Right ventricle myocardium superior (tissue), 1 donor: ENCODE data around the gene YLPM1. TPM values are rescaled to one million over a fixed set of nuclear protein-coding genes. Genes with fewer than 3 reads are reported as not detected.
"Not testable (repeated sequence)": the region's sequence is repeated elsewhere in the genome, so short reads cannot be mapped to it uniquely, and the experiment has no call there.

Experiments
- ATAC-seq: fragments of 200-7000 bp; cut with Tn5 transposase; one replicate; pipeline ENCODE4 v1.9.1; 2020; ENCODE audit warnings: mild to moderate bottlenecking; ENCODE audit not compliant: poor library complexity
- DNase-seq: peaks from one replicate; pipeline ENCODE4 v3.0.0-alpha.2; 2020
- intact Hi-C: fragments of 100-400 bp; cut with DNase I; formaldehyde crosslinking; loops from one replicate; pipeline ENCODE4 v1.11.2; 2022
- long read RNA-seq: library from polyadenylated mRNA; unstranded; transcript quantifications from one replicate; pipeline ENCODE4 v2.0.0, GENCODE V29; 2021
- total RNA-seq: library from RNA; stranded (reverse); fragmentation: NEBNext Ultra II Directional; extraction: Animal tissue kit (Norgen Biotek cat#: 25700); gene quantifications from one replicate; pipeline ENCODE4 v1.2.1, GENCODE V29; 2021
- donor health status: DM: no; HTN: yes; CAD: no; lungs with severe emphysema.

The YLPM1 gene, protein sequence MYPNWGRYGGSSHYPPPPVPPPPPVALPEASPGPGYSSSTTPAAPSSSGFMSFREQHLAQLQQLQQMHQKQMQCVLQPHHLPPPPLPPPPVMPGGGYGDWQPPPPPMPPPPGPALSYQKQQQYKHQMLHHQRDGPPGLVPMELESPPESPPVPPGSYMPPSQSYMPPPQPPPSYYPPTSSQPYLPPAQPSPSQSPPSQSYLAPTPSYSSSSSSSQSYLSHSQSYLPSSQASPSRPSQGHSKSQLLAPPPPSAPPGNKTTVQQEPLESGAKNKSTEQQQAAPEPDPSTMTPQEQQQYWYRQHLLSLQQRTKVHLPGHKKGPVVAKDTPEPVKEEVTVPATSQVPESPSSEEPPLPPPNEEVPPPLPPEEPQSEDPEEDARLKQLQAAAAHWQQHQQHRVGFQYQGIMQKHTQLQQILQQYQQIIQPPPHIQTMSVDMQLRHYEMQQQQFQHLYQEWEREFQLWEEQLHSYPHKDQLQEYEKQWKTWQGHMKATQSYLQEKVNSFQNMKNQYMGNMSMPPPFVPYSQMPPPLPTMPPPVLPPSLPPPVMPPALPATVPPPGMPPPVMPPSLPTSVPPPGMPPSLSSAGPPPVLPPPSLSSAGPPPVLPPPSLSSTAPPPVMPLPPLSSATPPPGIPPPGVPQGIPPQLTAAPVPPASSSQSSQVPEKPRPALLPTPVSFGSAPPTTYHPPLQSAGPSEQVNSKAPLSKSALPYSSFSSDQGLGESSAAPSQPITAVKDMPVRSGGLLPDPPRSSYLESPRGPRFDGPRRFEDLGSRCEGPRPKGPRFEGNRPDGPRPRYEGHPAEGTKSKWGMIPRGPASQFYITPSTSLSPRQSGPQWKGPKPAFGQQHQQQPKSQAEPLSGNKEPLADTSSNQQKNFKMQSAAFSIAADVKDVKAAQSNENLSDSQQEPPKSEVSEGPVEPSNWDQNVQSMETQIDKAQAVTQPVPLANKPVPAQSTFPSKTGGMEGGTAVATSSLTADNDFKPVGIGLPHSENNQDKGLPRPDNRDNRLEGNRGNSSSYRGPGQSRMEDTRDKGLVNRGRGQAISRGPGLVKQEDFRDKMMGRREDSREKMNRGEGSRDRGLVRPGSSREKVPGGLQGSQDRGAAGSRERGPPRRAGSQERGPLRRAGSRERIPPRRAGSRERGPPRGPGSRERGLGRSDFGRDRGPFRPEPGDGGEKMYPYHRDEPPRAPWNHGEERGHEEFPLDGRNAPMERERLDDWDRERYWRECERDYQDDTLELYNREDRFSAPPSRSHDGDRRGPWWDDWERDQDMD (N-terminal part only)
- 26.6 TPM for total RNA-seq
- long read RNA-seq, partial matches to known transcripts, result 7 of 8 reads
- long read RNA-seq, other reads (novel, unspliced or antisense), result 1 of 8 reads

DNA sequence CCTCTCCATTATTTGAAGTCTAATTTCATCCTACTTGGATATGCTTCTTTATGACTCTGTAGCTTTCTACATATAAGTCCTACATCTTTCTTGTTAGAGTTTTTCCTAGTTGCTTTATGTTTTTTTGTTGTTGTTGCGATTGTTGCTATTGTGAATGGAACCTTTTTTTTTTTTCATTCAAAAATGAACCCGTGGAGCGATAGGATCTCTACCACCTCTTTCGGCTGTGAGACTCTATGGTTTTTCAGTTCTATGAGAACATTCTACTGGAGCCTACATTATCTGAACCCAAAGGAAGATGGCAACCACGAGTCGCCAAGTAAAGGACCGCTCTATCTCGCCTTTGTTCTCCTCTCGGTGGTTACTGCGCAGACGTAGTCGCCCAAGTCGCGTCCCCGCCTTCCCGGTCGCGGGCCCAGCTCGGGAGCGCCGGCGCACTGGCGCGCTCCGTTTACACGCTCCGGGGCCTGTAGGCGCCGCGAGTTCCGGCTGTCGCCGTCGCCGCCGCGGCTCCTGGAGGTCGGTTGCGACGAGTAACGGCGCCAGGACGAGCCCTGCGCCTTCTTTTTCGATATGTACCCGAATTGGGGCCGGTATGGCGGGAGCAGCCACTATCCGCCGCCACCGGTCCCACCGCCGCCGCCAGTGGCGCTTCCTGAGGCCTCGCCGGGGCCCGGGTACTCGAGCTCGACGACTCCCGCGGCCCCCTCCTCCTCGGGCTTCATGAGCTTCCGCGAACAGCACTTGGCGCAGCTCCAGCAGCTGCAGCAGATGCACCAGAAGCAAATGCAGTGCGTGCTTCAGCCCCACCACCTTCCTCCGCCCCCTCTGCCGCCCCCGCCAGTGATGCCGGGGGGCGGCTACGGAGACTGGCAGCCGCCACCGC is at the start of gene YLPM1:
Gene YLPM1 (plus strand): TSS at position 400 of the 886 bp plus-strand sequence. CDS start 174 bp downstream, at position 574.
- peak; percentile 99 for ATAC-seq
- intact Hi-C loops, result no loop called here

DNA sequence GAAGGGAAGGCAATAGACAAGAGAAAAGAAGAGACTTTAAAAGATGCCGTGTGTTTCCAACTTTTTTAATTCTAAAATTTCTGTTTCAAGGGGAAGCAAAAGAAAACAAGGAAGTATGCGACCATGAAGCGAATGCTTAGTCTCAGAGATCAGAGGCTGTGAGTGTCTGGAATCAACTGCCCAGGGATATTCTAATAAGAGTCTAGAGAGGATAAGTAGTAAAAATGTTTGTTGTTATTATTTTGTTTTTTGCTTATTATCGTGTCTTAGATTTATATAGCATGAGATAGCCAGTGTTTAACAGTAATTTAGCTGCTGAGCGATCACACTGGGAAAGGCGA is 49.8 kb upstream of the YLPM1 start:
- no peak for DNase-seq
- ATAC-seq, result no peak
- intact Hi-C loops, result no loop called here

More for the DNA sequence above, at the start of gene YLPM1:
- peak; percentile 95 for DNase-seq

- intact Hi-C loops, result no loop called here
- ATAC-seq (no peak), DNase-seq (no peak)
Observed at GRCh38 chr14:74720526-74720925, 42.6 kb upstream of the YLPM1 start.

- ATAC-seq (no peak), DNase-seq (no peak)
- intact Hi-C loops, result no loop called here
Observed at GRCh38 chr14:74723134-74723533, 40.0 kb upstream of the YLPM1 start.

DNA sequence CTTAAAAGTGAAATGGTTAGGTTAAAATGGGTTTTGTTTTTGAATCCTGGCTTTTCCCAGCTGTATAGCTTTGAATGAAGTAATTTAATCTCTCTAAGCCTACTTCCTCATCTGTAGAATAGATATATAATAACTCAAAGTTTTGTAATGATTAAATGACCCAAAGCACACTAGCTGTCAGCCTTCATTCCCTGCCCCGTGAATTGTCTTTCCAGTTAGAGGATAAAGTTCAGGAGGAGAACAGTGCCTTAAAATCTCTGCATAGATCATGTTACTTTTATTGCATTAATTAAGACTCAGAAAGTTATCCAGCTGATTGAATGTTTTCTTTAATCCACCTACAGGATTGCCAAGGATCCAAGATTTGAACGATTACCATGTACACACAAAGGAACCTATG is 30.7 kb upstream of the YLPM1 start:
- intact Hi-C loops, result no loop called here

DNA sequence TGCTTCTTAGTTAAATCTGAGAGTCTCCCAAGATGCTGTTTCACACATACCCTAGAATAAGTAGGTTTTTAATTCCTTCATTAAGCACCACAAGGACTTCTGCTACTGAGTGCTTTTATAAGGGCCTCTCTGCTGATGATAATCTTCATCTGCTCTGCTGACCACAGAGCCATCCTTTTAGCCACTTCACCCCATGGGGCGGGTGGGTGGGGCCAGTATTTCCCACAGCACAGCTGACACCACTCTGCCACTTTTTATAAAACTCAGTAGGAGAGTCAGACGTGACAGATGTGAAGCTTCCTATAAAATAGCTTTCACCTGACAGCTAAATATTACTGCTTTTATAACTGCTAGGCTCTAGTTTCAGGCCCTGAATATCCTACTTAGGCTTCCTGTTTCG is 29.9 kb upstream of the YLPM1 start:
- ATAC-seq (no peak), DNase-seq (no peak)
- intact Hi-C loops, result no loop called here

More for the DNA sequence above, 30.7 kb upstream of the YLPM1 start:
- no peak for ATAC-seq
- no peak for DNase-seq

DNA sequence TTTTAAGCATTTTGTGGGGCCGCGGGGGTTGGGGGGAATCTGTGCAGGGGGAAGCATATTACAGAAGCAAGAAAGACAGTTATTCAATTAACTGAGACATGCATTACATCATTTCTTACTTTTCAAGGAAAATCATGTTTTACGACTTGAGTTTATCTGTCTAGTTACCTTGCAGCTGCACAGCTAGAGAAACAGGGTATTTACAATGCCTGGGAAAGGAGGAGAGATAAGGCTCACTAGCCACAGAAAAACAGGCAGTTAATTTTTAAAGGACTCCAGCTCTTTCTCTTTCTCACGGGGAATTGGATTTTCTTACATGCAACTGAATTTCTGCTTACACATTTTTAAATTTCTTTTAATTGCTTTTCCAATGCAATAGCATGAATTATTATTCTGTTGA is 28.0 kb upstream of the YLPM1 start:
- ATAC-seq (no peak), DNase-seq (no peak)
- intact Hi-C loops, result no loop called here

DNA sequence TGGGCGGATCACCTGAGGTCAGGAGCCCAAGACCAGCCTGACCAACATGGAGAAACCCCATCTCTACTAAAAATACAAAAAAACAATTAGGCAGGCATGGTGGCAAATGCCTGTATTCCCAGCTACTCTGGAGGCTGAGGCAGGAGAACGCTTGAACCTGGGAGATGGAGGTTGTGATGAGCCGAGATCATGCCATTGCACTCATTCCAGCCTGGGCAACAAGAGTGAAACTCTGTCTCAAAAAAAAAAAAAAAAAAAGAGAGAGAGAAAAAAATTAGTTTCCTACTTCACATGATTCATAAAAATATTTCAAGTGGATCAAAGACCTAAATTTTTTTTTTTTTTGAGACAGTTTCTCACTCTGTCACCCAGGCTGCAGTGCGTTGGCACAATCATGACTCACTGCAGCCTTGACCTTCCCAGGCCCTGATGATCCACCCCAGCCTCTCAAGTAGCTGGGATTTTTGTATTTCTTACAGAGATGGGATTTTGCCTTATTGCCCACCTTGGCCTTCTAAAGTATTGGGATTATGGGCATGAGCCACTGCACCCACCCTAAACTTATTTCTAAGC is 25.3 kb upstream of the YLPM1 start:
- intact Hi-C loops, result no loop called here
- no peak for DNase-seq
- no peak for ATAC-seq

DNA sequence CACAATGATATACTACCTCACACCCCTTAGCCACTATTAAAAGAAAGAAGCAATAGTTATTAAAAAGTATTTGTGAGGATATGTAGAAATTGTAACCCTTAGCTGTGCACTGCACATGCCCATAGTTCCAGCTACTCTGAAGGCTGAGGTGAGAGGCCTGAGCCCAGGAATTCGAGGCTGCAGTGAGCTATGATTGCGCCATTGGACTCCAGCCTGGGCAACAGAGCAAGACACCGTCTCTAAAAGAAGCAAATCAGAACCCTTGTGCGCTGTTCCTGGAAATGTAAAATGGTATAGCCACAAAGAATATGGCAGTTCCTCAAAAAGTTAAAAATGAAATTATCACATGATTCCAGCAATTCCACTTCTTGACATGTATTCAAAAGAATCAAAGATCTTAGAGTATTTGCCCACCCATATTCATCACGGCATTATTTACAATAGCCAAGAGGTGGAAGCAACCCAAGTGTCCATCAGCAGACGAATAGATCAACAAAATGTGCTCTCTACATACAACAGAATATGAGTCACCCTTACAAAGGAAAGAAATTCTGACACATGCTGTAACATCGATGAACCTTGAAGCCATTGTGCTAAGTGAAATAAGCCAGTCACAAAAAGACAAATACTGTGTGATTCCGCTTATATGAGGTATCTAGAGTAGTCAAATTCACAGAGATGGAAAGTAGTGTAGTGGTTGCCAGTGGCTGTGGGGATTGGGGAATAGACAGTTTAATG is 23.7 kb upstream of the YLPM1 start:
- no peak for DNase-seq
- ATAC-seq, result no peak
- intact Hi-C loops, result no loop called here

DNA sequence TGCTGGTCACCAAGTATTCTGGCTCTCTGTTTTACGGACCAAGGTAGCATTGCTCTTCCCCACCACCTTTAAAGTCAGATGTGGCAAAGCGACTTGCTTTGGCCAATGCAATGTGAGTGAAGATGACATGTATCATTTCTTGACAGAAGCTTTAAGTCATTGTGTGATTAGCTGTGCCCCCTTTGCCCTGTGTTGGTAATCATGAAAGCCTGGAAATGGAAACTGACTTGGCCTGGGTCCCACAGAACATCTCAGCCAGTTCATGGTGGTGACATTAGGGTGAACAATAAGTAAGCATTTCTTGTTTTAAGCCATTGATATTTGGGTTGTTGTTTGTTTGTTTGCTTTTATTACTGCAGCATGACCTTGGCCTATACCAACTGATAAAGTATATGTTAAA is 15.9 kb upstream of the YLPM1 start:
- no peak for ATAC-seq
- no peak for DNase-seq

GRCh38 chr14:74754157-74754556 is 9.0 kb upstream of the YLPM1 start:
- ATAC-seq, result no peak
- no peak for DNase-seq
- intact Hi-C loops, result no loop called here

More for the DNA sequence above, 15.9 kb upstream of the YLPM1 start:
- intact Hi-C loops, result no loop called here

DNA sequence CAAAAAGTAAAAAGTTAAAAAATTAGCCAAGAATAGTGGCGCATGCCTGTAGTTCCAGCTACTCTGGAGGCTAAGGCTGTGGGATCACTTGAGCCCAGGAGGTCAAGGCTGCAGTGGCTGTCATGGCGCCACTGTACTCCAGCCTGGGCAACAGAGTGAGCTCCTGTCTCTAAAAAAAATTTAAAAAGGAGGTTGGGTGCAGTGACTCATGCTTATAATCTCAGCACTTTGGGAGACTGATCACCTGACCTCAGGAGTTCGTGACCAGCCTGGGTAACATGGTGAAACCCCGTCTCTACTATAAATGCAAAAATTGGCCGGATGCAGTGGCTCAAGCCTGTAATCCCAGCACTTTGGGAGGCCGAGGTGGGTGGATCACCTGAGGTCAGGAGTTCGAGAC is 8.2 kb upstream of the YLPM1 start:
- ATAC-seq, result no peak
- intact Hi-C loops, result no loop called here
- DNase-seq, result no peak

GRCh38 chr14:74756326-74756725 is 6.8 kb upstream of the YLPM1 start:
- intact Hi-C loops, result no loop called here
- no peak for DNase-seq
- ATAC-seq, result no peak

DNA sequence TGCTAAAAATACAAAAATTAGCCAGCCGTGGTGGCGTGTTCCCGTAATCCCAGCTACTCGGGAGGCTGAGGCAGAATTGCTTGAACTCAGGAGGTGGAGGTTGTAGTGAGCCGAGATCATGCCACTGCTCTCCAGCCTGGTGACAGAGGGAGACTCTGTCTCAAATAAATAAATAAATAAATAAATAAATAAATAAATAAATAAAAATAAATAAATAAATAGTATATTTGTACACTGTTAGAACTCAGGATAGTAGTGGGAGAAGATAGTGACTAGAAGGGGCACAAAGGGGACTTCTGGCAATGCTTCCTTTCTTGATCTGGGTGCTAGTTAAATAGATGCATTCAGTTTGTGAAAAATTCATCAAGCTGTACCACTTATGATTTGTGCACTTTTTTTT is 4.6 kb upstream of the YLPM1 start:
- intact Hi-C loops, DNase-seq, ATAC-seq: not testable (repeated sequence)

- no peak for DNase-seq
- intact Hi-C loops, result no loop called here
- ATAC-seq, result no peak
Observed at GRCh38 chr14:74763803-74764531, 851 bp downstream of the YLPM1 start.

DNA sequence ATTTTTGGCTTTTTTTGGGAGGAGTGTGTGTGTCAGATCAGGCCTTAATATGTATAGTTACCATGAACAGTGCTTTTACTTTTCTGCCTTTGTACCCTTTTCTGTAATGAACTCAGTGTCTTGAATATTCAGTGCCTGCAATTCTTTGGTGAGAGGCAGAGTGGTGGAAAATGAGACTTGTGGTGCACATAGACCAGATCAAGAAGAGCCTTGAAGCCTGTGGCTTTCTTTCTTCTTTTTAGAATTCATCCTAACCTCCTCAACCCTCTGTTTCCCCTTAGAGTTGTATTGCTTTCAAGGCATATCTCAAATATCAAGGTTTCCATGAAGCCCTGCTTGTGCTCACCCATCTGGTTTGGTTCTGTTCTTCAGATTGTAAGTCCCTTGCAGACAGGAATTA is 2.6 kb downstream of the YLPM1 start:
- intact Hi-C loops, result no loop called here
- no peak for ATAC-seq
- DNase-seq, result no peak
